Measurements from ENCODE around the gene CPD.
A peak's percentile ranks its signal among the peaks of the same experiment; 100 is the strongest.

The CPD gene

DNA sequence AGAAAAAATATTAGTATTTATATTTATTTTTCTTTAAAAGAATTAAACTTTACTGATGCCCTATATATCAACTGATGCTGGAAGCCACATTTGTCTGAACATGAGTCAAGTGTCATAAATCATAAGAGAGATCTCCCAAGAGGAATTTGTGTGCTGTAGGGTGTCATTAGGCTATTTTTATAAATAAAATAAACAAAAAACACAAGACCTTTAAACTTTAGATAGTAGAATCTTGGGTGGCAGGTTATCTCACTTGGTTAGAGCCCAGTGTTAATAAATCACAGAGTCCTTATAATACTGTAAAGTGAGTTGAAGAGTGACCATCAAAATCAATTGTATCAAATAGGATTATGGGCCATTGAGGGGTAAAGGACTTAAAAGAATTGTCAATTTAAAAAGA, 21.3 kb upstream of the CPD start:
- DNase-seq: no peak

DNA sequence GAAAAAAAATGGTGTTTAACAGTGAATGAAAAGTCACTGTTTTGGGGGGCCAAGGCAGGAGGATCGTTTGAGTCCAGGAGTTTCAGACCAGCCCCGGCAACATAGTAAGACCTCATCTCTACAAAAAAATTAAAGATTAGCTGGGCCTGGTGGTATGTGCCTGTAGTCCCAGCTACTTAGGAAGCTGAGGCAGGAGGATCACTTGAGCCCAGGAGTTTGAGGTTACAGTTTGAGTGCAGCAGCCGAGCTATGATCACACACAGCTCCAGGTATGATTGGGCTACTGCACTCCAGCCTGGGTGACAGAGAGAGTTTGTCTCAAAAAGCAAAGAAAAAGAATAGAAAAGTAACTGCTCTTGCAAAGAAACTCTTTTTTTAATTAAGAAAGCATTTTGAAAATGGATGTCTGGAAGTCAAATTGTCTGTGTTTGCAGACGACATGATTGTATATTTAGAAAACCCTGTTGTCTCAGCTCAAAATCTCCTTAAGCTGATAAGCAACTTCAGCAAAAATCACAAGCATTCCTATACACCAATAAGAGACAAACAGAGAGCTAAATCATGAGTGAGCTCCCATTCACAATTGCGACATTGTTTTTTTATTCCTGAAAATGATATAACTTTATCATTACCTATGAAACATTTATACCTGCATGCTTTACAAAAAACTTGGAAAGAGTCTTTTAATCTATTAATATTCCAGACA, 20.5 kb upstream of the CPD start:
- no peak for DNase-seq

DNA sequence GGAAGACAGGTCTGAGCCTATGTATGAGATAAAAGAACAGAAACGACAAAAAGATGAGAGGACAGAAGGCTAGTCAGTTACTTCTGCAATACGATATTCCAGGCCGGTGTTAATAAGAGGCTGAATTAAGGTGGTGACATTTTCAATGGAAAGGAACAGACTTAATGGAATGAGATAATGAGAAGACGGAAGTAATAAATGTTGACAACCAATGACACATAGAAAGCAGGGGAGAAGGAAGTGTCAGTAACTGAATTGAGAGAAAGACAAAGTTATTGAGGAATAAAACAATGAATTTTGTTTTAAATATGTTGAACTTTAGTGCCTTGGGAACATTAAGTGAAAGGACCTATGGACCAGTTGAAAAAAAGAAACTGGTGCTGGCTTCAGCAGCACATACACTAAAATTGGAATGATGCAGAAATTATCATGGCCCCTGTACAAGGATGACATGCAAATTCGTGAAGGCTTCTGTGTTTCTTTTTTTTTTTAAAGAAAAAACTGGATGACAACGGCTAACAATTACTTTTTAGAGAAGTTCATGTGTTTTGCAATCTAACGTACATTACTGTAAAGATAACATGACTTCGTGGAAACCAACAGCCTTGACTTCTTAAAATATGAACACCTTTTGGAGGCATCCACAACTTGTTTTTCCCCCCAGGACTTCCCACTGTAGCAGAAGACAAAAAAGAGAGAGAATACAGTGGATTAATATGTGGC, 18.5 kb upstream of the CPD start:
- no peak for DNase-seq

DNA sequence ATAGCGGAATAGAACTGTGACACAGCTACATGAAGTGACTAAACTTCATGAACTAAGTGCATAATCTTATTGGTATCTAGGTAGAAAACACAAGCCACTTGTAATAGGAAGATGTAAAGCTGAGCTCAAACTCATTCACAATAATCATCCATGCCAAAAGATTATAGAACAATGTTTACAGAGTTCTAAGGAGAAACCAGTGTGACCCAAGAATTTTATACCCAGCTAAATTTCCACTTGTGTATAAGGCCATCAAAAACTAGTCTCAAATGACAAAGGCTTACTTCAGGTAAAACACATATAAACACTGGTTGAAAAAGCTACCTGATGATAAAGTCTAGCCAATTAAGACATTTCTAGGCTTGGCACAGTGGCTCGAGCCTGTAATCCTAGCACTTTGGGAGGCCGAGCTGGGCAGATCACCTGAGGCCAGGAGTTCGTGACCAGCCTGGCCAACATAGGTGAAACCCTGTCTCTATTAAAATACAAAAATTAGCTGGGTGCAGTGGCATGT, 16.9 kb upstream of the CPD start:
- DNase-seq: no peak

DNA sequence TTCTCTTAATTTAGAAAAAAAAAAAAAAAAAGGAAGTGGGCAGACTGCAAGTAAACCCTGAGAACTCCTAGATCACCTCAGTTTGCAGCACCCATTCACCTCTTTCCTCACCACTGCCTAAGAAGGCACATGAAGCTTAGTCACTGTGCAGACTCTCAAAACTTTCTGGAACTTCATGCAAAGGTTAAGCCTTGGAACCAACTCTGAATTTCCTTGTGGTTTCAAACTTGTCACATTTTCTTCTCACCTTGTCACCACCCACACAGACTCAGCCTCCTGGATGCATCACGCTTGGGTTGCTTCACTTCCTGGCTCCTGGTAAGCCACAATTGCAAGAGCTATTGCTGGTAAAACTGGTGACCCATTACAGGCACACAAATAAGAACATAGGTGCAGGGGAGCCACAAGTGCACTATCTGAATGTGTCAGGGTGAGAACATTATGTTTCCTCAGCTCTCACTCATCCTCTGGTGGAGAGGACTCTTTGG, 15.0 kb upstream of the CPD start:
- peak; percentile 30 for DNase-seq

DNA sequence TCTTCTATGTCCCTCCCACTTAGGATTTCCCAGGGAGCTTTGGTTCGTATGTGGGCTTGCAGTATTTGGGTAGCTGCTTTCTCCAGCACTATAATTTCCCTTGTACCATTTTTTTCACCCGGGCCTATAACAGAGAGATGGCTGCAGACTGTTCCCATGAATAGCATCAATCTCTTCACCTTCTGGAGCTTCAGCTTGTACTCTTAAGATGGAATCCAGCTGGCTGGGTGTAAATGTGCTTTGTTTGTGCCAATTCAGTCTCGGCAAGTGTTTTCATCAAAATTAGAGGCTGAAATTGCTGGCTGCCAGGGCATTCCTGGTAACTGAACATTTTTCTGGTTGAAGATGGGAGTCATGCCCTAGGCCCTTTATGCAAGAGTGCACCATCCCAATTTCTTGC, 12.2 kb upstream of the CPD start:
- DNase-seq: no peak

DNA sequence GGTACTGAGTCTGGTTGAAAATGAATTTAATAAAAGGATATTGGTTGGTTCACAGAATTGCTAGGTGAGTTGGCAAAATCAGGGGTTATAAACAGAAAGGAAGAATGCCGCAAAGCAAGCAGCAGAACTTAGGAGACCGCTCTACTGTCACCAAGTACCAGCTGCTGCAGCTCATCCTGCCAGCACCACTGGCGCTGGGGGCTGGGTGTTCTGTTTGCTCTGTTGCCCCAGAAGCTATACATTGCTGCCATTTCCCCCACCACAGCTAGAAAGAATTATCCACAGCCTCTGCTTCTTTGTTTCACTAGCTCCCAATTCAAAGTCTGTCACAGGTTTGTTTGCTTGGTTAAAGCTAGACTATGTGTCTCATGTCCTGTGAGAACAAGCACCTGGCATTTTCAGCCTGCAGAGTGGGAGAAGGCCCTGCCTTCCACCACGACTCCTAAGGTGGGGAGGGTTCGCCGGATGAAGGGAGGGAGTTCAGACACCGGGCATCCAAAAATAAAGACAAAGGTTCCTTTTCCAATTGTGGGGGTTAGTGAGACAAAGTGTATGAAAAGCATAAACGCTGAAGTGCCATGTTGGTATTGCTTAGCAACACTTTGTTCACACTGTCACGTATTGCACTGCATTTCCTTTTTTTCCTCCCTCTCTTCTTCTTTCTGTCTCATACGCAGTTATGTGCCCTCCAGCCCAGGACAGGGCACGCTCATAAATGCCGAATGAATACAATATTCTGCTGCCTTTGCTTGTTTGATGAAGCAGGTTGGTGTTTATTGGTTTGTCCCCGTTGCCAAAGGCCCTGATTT, 9.6 kb upstream of the CPD start:
- DNase-seq: no peak

DNA sequence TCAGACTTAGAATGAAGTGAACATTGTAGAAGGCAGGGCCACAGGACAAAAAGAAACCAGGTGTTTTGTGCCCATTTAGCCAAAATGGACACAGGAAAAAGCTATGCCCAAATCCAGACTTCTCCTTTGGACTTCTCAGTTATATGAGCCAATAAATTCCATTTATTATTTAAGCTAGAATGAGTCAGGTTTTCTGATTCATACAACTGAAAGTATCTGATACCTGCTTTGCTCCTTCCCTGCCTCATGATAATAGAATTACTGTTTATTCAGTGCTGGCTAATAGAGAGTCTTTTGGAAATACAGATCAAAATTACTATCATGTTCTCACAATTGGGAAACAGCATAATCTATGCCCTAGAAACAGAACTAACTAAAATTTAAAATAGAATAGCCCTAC, 8.7 kb upstream of the CPD start:
- no peak for DNase-seq

DNA sequence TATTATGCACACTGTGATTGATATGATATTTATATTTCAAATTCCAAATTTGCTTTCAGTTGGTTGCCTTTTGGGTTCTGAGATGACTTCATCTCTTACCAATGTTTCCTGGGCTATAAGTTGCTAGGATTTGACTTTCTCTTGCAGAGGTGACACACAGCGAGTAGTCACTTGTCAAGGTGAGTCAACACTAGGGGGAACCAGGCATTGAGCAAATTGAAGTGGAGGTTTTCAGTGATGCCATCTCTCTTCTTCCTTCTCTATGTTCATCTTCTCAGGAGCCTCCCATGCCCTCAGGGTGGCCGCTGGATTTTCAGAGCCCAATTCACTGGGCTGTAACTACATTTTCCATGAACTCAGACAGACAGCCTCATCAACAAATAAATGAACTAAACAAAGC, 6.0 kb upstream of the CPD start:
- DNase-seq: peak; percentile 21

DNA sequence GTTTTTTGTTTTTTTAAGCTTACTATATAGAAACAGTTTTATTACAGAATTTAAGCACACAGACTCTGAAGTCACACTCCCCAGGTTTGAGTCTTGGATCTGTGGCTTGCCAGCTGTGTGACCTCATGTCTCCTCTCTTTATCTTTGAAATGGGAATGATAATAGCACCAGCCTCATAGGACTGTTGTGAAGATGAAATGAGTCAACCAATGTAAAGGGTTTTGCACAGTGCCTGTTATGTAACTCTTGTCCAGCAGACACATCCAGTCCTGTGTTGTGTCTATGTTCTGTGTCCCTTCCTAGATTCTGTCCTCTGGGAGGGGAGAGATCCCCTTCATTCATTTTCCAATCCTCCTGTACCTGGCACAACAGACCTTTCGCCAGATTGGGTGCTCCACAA, 3.1 kb upstream of the CPD start:
- DNase-seq: no peak

DNA sequence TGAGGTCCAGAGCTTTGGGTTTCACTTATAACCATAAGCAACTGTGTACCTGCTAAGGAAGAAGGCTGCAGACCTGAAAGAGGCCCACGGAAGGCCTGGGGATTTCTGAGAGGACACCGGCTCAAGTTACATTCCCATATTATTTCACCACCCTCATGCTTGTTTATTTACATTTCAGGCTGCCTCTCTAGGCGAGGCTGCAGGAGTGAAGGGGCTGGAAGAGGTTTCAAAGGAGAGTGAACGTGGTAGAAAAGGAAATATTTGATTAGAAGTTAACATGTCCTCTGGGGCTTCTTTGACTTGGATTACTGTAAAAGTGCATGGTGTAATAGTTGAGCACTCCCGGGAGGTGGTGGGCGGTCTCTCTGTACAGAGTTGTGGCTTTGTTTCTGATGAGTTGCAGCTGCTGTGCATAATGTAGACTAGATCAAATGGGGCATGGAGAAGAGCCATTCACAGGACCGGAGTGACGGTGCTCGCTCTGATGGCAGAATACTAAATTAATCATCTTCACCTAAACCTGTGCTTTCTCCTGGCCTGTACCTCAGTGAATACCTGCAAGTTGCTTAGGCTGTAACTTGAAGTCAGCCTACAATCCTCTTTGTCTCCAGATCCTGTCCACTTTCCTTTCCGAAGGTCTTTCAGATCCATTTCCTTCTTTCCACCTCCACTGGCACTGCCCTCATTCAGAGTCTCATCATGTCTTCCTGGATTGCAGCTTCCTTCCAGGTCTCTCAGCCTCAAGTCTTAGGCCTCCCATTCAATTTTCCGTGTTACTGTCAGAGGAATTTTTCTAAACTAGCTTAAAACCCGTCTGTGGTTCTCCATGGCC, 1.9 kb upstream of the CPD start:
- DNase-seq: peak; percentile 89

DNA sequence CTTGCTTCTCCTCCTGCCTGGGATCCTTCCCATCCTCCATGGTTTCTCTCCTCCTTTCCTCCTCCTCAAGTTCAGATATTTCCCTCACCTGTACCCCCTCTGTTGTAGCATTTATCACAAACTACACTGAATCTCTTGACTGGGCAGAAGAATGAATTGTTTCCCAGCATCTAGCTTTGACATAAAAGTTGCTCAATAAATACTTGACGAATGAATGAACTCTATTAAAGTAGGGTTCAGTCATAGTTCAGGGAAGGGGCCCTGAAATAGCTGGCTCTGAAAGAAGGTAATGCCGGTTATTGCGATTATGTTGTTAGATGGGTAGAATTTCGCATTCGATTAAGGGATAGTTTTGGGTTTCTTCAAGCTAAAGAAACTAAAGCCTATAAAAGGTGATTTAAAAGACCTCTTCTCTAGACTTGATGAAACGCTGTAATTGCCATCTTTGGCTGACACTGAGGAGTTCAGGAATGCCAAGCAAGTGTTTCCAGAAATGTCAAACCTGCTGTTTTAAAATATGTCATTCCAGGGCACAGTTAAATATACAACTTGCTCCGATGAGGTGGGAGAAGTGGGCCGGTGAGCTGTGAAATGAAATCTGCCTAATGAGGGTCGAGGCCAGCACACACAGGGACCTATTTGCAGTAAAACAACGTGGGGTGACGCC, 1.0 kb upstream of the CPD start:
- DNase-seq: no peak

DNA sequence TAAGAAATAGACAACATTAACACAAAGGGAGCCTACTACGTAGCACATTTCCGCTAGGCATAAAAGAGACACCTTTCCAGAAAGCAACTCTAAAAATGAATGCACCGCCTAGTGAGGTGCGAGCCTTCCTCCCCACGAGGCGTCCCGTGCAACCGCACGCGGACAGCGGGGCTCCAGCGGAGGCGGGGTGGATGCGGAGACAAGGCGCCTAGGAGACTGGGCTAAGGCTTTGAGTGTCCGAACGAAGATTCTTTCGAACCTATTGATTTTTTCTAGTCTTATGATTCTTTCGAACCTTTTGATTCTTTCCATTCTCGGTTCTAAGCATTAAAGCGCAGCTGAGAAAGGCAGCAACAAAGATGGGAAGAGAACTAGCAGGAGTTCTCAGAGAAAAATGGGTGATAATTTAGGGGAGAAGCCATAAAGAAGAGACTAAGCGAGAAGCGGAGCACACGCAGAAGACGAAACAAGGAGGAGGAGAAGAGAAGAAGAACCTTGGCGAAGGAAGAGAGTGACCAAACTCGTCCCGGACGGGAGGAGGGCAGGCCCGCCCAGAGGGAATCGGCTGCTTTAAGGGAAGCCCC, 394 bp upstream of the CPD start:
- DNase-seq: no peak

DNA sequence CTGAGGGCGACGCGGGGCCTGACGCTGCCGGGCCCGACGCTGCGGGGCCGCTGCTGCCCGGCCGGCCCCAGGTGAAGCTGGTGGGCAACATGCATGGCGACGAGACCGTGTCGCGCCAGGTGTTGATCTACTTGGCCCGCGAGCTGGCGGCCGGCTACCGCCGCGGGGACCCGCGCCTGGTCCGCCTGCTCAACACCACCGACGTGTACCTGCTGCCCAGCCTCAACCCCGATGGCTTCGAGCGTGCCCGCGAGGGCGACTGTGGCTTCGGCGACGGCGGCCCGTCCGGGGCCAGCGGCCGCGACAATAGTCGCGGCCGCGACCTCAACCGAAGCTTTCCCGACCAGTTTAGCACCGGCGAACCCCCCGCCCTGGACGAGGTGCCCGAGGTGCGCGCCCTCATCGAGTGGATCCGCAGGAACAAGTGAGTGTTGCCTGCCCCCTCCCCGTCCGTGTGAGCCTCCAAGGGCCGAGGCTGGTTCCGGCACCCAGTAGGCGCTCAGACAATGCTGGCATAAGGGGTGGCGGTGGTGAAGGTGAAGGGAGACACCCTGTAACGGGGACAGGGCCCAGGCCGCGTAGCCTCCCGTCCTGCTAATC, 676 bp downstream of the CPD start:
- no peak for DNase-seq

DNA sequence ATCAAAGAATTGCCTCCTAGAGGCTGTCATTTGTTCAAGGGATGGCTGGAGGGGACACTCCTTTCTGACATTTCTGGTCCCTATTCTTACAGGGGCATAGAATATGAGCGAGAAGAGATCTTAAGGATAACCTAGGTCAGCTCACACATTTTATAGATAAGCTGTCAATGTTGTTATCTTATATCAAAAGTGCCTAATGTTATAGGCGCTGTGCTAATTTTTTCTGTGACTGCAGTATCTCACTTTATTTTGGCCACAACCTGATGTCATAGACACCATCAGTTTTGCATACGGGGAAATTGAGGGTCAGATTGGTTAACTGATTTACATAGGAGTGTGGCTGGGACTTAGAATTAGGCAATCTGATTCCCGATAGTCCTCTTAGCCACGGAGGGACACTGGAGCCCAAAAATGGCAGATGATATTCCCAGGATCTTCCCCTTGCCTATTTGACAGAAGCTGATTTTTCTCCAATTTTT, 1.2 kb downstream of the CPD start:
- no peak for DNase-seq

DNA sequence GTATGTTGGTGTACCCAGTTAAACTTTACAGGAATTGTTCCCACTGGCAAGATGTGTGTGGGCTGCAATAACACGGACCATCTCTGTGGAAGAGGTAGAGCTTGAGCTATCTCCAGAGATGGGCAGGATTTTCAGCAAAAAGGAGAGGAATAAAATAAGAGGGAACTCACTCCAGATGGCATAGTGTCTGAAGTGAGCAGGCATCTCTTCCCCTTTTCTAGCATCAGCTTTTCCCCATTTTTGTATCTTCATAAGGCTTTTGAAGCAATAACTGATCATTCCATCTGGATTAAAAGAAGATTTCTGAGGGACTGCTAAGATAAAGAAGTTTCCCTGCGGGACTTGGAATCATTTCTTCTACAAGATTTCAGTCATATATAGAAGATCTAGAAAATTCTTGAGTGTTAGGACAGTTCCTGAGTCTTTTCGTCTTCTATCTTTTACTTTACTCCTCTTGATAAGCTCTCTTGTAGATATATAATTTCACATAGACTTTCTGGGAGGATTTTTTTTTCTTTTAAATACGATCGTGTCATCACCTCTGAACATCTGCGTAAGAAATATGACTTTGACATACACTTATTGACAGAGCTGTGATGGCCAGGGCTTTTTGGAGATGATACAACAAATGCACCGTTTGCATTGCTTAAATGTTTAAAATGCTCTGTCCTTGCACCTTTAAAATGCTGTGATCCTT, 2.1 kb downstream of the CPD start:
- DNase-seq: no peak

DNA sequence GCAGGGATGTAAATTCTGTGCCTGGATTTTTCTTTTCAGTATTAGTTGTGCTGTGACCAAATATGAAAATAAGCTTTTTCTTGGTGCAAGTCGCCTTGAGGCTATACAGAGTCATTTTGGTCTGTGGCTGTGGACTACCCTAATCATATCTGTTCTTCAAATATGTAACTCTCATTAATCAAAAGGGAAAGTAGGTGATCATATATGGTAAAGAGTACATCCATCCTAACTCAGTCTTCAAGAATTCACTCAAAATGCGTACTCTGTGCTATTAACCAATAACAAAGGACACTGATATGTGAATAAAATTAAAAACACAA, 2.6 kb downstream of the CPD start:
- no peak for DNase-seq

DNA sequence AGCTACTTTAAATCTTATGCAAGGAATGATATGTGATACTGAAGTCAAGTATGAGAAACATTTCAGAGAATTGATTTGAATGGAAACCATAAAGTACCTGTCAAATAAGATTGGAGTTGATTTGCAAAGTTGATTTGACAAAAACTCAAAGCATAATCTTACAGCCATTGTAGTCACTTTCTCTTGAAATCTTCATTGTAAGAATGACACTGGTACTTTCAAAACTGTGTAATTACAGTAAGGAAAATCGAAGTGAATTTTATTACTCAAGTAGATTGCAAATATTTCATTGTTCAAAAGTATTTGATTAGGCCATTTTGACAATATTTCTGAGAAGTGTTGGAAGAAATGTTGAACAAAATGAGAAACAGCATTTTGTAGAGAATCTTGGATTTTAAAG, 3.6 kb downstream of the CPD start:
- no peak for DNase-seq

DNA sequence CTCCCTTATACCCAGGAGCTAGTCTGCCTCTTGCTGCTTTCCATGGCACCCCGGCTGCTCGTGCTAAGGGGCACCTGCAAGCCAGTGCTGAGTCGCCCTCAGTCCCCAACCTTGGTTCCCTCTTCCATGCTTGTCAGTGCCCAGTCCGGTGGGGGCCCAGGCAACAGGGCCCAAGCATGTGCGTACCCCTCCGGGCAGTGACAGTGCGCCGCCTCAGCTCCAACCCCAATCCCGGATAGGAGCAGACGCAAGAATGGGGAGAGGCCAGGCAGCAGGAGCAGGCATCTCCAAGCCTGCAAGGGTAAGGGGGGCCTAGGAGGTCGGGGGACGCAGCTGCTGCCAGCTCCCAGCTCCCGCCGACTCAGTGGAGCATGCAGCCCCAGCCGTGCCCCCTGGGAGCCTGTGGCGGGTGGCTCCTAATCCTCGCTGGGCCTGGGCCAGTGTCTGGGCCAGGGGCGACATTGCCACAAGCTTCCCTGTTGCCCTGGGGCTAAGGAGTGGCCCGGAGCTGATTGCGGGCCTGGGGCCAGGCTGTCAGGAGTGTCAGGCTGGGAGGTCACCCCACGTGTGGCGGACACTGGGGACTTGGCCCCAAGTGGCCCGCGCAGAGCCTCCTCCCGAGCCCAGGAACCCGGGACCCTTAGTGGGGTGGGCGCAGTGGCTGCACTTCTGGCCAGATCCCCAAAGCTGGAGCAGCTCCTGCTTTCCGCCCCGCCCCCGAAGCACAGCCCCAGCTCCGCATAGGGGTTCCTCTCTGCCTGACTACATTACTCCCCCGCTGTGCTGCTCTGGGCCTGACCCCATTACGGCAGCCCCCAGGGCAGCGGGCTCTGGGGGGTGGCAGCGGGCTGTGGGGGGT, 9.8 kb downstream of the CPD start:
- no peak for DNase-seq

All from fibroblast of upper back skin (primary cell).